GM19467 (cell line): Measurements from ENCODE around the gene POLDIP2.

ENCODE experiments used
- ATAC-seq: cut with Tn5 transposase; IDR thresholded peaks from one replicate; pipeline ENCODE4 v1.9.1; 2021; ENCODE audit warnings: mild to moderate bottlenecking, moderate library complexity; ENCODE audit not compliant: unreplicated experiment

POLDIP2 gene

DNA sequence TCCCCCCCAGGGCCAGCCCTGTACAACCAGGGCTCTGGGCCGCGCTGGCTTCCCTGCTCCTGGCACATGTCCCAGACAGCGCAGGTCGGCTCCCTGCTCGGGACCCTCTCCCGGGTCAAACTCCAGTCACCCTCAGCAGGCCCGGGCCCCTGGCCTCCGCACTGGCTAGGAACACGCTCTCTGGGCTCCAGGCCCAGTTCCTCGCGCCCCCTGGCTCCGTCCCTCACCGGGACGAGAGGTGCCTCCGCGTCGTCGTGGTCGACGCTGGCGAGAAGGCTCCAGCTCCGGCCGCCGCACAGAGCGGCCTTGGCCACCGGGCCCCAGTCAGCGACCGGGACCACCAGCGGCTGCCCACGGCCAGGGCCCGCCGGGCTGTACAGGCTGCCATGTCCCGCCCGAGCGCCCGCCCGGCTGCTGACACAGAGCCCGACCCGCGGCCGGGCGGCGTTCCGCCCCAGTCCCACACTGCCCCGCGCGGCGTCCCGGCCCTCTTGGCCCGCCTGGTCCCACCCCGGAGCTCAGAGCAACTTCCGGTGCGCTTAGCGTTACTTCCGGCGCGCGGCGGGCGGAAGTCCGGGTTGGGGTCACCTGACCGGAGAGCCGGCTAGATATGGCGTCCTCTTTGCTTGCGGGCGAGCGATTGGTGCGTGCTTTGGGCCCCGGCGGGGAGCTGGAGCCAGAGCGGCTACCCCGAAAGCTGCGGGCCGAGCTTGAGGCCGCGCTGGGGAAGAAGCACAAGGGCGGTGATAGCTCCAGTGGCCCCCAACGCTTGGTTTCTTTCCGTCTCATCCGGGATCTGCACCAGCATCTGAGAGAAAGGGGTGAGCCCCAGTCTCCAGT lies at the start of gene POLDIP2:
Gene POLDIP2 (minus strand): TSS at position 467 of the 840 bp plus-strand sequence. CDS start 79 bp downstream, at position 388.
- peak; percentile 96 for ATAC-seq

DNA sequence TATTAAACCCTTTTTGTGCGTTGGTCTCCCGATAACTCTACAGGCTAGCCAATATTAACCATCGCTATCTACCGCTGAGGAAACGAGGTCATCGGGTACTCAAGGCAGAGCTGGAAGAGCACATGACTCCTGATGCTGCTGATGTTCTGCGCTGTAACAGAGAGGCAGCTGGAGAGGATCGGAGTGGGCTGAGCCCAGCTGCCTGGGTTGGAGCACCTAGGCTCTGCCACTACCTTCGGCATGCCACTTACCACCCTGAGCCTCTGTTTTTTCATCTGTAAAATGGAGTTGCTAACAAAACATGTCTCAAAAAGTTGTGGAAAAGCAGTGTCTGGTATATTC lies 49.1 kb upstream of the POLDIP2 start:
- ATAC-seq = no peak

DNA sequence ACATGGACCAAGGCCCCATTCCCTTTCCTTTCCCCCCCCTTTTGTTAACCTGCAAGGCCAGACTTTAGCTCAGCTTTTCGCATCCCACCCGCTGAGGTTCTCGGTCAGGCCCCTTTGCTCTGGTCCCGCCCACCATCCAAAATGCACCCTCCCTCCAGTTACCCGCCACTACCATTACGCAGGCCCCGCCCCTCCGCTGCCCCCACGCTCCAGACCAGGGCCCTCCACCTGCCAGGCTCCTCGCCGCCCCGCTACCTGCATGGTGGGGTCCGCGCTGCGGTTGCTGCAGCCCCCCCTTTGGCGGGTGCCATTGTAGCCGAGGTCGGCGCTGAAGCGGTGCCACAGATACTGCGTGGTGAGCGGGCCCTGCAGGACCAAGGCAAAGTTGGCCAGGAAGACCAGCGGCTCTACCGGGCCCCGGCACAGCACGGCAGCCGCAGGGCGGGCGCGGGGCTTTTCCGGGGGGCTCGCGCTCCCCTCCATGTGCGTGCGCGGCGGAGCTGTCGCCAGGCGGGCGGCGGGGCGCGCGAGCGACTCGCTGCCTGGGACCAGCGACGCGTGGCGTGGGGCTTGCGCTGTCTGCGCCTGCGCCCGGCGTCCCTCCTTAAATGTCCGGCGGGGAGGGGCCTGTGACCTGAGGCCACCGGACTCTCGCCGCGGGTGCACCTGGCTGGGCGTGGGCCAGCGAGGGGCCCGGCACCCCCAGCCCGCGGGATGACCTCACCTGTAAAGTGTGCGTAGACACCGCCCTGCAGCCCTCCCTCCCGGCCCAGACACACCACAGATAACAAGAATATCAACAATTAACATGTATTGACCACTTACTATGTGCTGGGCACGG lies 48.5 kb upstream of the POLDIP2 start, which contains the start of gene SLC46A1:
Gene SLC46A1 (minus strand): TSS at position 581 of the 841 bp plus-strand sequence. CDS start 98 bp downstream, at position 483.
- ATAC-seq = no peak

GRCh38 chr17:28404812-28405570 lies 47.7 kb upstream of the POLDIP2 start:
- ATAC-seq = no peak

- ATAC-seq = no peak
Measured at GRCh38 chr17:28404461-28404811, 47.1 kb upstream of the POLDIP2 start.

DNA sequence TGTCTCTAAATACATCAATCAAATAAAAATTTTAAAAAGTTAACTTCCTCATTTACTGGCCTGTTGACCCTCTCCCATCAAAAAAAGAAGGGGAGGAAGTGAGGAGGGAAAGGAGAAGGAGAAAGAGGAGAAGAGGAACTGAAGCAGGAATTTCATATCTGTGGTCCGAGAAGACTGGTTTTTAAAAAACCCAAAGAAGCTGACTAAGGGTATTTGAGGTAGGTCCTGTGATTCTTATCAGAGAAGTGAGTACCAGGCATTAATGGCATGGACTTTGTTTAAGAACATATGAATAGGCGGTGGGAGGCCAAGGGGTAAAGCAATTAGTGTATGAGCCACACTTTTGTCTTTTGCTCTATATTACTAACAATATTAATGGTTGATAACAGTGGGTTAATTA lies 46.7 kb upstream of the POLDIP2 start:
- no peak for ATAC-seq

- ATAC-seq = no peak
Measured at GRCh38 chr17:28402844-28403243, 45.5 kb upstream of the POLDIP2 start.

GRCh38 chr17:28402224-28402630 lies 44.9 kb upstream of the POLDIP2 start:
- no peak for ATAC-seq

DNA sequence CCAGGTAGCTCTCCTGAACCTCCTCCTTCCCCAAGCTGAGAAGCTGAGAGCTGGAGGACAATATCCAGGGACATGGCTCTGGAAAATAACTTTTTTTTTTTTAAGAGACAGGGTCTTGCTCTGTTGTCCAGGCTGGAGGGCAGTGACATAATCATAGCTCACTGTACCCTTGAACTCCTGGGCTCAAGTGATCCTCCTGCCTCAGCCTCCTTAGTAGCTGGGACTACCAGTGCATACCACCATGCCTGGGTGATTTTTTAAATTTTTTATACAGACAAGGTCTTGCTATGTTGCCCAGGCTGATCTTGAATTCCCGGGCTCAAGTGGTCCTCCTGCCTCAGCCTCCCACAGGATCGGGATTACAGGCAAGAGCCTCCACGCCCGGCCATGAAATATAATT lies 42.5 kb upstream of the POLDIP2 start:
- ATAC-seq = no peak

GRCh38 chr17:28398280-28398981 lies 41.1 kb upstream of the POLDIP2 start:
- ATAC-seq = no peak

DNA sequence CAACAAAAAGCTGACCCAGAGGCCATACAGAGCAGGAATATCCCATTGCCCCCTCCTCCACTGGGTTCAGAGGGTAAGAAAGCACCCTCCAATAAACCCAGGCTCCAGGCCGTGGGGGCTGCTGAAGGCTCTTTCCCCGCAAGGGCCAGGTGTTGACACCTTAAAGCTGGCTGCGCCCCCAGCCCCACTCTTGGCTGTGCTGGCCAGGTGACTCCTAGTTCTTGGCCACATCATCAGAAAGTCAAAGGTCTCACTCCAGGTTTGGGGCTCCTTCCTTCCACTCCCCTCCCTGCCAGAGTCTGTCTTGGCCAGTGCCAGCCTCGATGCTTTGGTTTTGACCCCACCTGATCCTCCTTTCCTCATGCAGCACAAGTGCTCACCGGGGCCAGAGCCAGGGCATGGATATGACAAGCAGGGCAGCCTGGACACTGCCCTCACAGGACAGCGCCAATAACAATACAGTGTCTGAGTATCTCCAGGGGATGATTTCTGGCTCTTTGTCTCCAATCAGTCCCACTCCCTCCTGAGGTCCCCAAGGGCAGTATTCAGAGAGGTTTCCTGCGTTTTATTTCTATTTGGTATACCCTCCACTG lies 40.5 kb upstream of the POLDIP2 start:
- ATAC-seq = no peak

GRCh38 chr17:28397275-28397674 lies 39.9 kb upstream of the POLDIP2 start:
- no peak for ATAC-seq

GRCh38 chr17:28396635-28397239 lies 39.4 kb upstream of the POLDIP2 start:
- ATAC-seq = no peak

GRCh38 chr17:28395968-28396367 lies 38.6 kb upstream of the POLDIP2 start:
- no peak for ATAC-seq

GRCh38 chr17:28395426-28395825 lies 38.1 kb upstream of the POLDIP2 start:
- no peak for ATAC-seq

GRCh38 chr17:28394337-28395116 lies 37.2 kb upstream of the POLDIP2 start:
- ATAC-seq = no peak

- ATAC-seq = no peak
Measured at GRCh38 chr17:28392491-28392890, 35.2 kb upstream of the POLDIP2 start.

- no peak for ATAC-seq
Measured at GRCh38 chr17:28391401-28391800, 34.1 kb upstream of the POLDIP2 start.

DNA sequence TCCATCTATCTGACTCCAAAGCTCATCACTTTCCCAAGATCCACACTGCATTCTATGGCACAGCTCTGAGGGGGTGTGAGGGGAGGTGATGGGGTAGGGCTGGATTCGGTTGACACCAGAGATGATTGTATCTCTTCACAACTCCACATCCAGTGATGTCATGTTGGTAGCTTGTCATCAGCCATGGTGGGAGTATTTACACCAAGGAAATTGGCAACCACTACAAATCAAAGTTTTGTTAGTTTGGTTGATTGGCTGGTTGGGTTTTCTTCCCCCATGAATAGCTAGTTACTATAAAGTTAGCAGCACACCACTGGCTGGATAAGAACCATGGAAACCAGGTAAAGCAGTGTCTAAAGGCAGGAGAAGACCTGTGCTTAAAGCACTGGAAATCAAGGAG lies 33.7 kb upstream of the POLDIP2 start:
- ATAC-seq = no peak
